Hepatocyte (in vitro differentiated cells): ENCODE measurements around the gene COL10A1. TPM values are rescaled to one million over a fixed set of nuclear protein-coding genes. Genes with fewer than 3 reads are reported as not detected.

Experiments
- DNase-seq: peaks from one replicate; pipeline ENCODE4 v3.0.0-alpha.2; 2016; ENCODE audit warnings: low spot score
- H2AFZ ChIP-seq: fragments of 200-600 bp; sonication (generic); 2 replicates; pipeline ENCODE4 v1.6.0; 2016; ENCODE audit warnings: antibody characterized with exemption, mild to moderate bottlenecking
- H3K27ac ChIP-seq: fragments of 200-600 bp; sonication (generic); 2 replicates; pipeline ENCODE4 v1.5.1; 2016; ENCODE audit warnings: mild to moderate bottlenecking
- H3K27me3 ChIP-seq: fragments of 200-600 bp; sonication (generic); 2 replicates; pipeline ENCODE4 v1.6.1; 2016
- H3K36me3 ChIP-seq: fragments of 200-600 bp; sonication (generic); replicated peaks from 2 replicates; pipeline ENCODE4 v1.5.1; 2016; ENCODE audit warnings: low read depth; ENCODE audit not compliant: insufficient read depth
- H3K4me1 ChIP-seq: fragments of 200-600 bp; sonication (generic); 2 replicates; pipeline ENCODE4 v1.5.1; 2016; ENCODE audit warnings: mild to moderate bottlenecking, moderate library complexity; ENCODE audit not compliant: insufficient read depth
- H3K4me2 ChIP-seq: fragments of 200-600 bp; sonication (generic); 2 replicates; pipeline ENCODE4 v1.6.0; 2016
- H3K4me3 ChIP-seq: fragments of 200-600 bp; sonication (generic); 2 replicates; pipeline ENCODE4 v1.5.1; 2016; ENCODE audit warnings: mild to moderate bottlenecking
- H3K79me2 ChIP-seq: fragments of 200-600 bp; sonication (generic); 2 replicates; pipeline ENCODE4 v1.6.0; 2017; ENCODE audit warnings: mild to moderate bottlenecking
- H3K9me2 ChIP-seq: fragments of 200-600 bp; sonication (generic); replicated peaks from 2 replicates; pipeline ENCODE4 v1.6.0; 2017; ENCODE audit warnings: mild to moderate bottlenecking; ENCODE audit not compliant: insufficient read depth
- H3K9me3 ChIP-seq: fragments of 200-600 bp; sonication (generic); 2 replicates; pipeline ENCODE4 v1.5.1; 2016; ENCODE audit warnings: low read depth, mild to moderate bottlenecking
- H4K20me1 ChIP-seq: fragments of 200-600 bp; sonication (generic); 2 replicates; pipeline ENCODE4 v1.6.0; 2016; ENCODE audit warnings: mild to moderate bottlenecking; ENCODE audit not compliant: insufficient read depth, poor library complexity, severe bottlenecking
- CTCF ChIP-seq: fragments of 200-600 bp; sonication (generic); IDR thresholded peaks from 2 replicates; pipeline ENCODE4 v1.5.1; 2016; ENCODE audit warnings: antibody characterized with exemption, mild to moderate bottlenecking; ENCODE audit not compliant: poor library complexity
- EZH2 ChIP-seq: fragments of 200-600 bp; sonication (generic); IDR thresholded peaks from 2 replicates; pipeline ENCODE4 v1.6.1; 2016; ENCODE audit warnings: antibody characterized with exemption, mild to moderate bottlenecking, borderline replicate concordance
- EZH2phosphoT487 ChIP-seq: fragments of 200-600 bp; sonication (generic); IDR thresholded peaks from one replicate; pipeline ENCODE4 v1.6.1; 2018; ENCODE audit warnings: antibody characterized with exemption, mild to moderate bottlenecking, low read depth, moderate library complexity; ENCODE audit not compliant: unreplicated experiment, severe bottlenecking
- WGBS: methylation state at CpG from one replicate; pipeline ENCODE4 v1.1.6; 2016; ENCODE audit warnings: low lambda C conversion rate; ENCODE audit errors: missing lambda C conversion rate; 5-methylcytosine and 5-hydroxymethylcytosine counted together
- polyA plus RNA-seq: library from polyadenylated mRNA; unstranded; fragments of >200 nt; fragmentation: Nextera tagmentation; extraction: Ambion mirVana; gene quantifications from 2 replicates; pipeline ENCODE4 v1.2.1, GENCODE V29; 2016
- total RNA-seq: library from RNA; depleted of rRNA; stranded (reverse); fragments of >200 nt; gene quantifications from 2 replicates; pipeline ENCODE4 v1.2.3, GENCODE V29; 2014

COL10A1 gene
- total RNA-seq, result 0.04 and 0.07 TPM in 2 replicates
- polyA plus RNA-seq, result 0.05 TPM in 1 of 2 replicates, not detected in the other

DNA sequence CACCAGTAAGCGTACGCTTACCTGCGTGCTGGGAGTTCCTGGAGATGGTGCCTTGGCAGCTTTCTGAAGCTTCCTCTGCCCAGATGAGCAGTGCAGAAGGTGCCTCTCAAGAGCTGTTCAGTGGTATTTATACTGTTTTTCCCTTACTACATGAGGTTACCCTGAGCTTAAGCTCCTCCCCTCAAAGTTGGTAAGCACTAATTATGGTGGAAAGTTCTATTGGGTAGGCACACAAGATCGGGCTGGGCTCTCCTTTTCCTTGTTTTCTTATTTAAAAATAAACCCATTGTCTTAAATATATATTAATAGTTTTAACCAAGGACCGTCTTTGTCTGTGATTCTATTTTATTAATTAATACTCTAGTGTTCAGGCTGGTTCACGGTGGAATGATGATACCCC lies at the start of gene COL10A1:
TSS of gene COL10A1 (minus strand) at position 101 of the 400 bp plus-strand sequence. CDS start 640 bp downstream, outside the sequence.
- Histone ChIP-seq H4K20me1 (no peaks in the 10 kb centered on the region), H3K9me2 (no peaks in the 10 kb centered on the region), H3K36me3 (no peaks in the 10 kb centered on the region), H3K79me2 (no peaks in the 10 kb centered on the region), H3K27ac (no peak within 1 kb of the TSS), H2AFZ (no peak within 1 kb of the TSS), H3K4me2 (no peak within 1 kb of the TSS), H3K9me3 (no peaks in the 10 kb centered on the region), H3K4me3 (no peak within 1 kb of the TSS), H3K4me1 (no peaks in the 10 kb centered on the region), H3K27me3 (no peaks in the 10 kb centered on the region)
- DNase-seq, result no peak
- 98% methylated on average over 6 of the region's 6 CpGs for WGBS
- TF ChIP-seq CTCF (no peak), EZH2 (no peak)

DNA sequence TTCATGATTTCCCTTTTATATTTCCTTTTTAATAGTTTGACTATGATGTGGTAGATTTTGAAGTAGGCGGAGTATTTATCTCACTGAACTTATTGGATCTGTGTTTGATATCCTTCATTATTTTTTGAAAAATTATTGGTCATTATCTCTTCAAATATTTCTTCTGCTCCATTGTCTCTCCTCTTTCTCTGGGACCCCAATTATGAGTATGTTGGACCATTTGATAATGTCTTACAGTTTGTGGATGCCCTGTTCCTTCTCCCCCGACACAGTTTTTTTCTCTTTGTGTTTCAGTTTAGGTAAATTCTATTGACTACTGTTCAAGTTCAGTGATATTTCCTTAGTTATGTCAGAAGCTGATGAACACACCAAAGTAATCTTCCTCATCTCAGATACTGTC lies 49.4 kb upstream of the COL10A1 start:
- no peak for DNase-seq
- Histone ChIP-seq H3K27me3 (no peaks in the 10 kb centered on the region), H3K9me2 (no peaks in the 10 kb centered on the region), H3K4me1 (no peaks in the 10 kb centered on the region), H4K20me1 (no peaks in the 10 kb centered on the region), H3K4me2 (no peak overlapping the region), H2AFZ (no peak overlapping the region), H3K79me2 (no peaks in the 10 kb centered on the region), H3K36me3 (no peaks in the 10 kb centered on the region), H3K27ac (no peak overlapping the region), H3K9me3 (peaks cover 7% of the 10 kb centered on the region), H3K4me3 (no peak overlapping the region)
- TF ChIP-seq EZH2phosphoT487, result no peak
- no peak for TF ChIP-seq EZH2
- TF ChIP-seq CTCF, result no peak
- WGBS, result 96% methylated on average over 2 of the region's 2 CpGs

GRCh38 chr6:116173928-116174327 lies 48.0 kb upstream of the COL10A1 start:
- no peak for DNase-seq
- Histone ChIP-seq H3K27me3 (no peaks in the 10 kb centered on the region), H3K27ac (no peak overlapping the region), H3K79me2 (no peaks in the 10 kb centered on the region), H2AFZ (no peak overlapping the region), H3K9me2 (no peaks in the 10 kb centered on the region), H3K4me2 (no peak overlapping the region), H3K4me3 (no peak overlapping the region), H3K9me3 (peaks cover 7% of the 10 kb centered on the region), H3K36me3 (no peaks in the 10 kb centered on the region), H4K20me1 (no peaks in the 10 kb centered on the region), H3K4me1 (no peaks in the 10 kb centered on the region)
- WGBS, result 65% methylated on average over 3 of the region's 3 CpGs
- TF ChIP-seq EZH2, result no peak

GRCh38 chr6:116170358-116171057 lies 44.6 kb upstream of the COL10A1 start:
- Histone ChIP-seq H3K27me3 (no peaks in the 10 kb centered on the region), H3K79me2 (no peaks in the 10 kb centered on the region), H3K36me3 (no peaks in the 10 kb centered on the region)

More at GRCh38 chr6:116170358-116171057, 44.6 kb upstream of the COL10A1 start:
- H3K9me2 ChIP-seq, result no peaks in the 10 kb centered on the region
- no peak for TF ChIP-seq CTCF
- TF ChIP-seq EZH2phosphoT487, result no peak
- TF ChIP-seq EZH2, result no peak
- peaks cover 4% of the 10 kb centered on the region for H3K9me3 ChIP-seq
- H2AFZ ChIP-seq, result no peak overlapping the region
- 85% methylated on average over 5 of the region's 5 CpGs for WGBS
- H3K4me3 ChIP-seq, result no peak overlapping the region
- H3K27ac ChIP-seq, result no peak overlapping the region
- H4K20me1 ChIP-seq, result no peaks in the 10 kb centered on the region
- no peak overlapping the region for H3K4me2 ChIP-seq
- H3K4me1 ChIP-seq, result no peaks in the 10 kb centered on the region
- no peak for DNase-seq
